Panc1 (cell line): ENCODE measurements around the gene GTPBP4. TPM values are rescaled to one million over a fixed set of nuclear protein-coding genes. Genes with fewer than 3 reads are reported as not detected.

Experiments
- ATAC-seq: fragments of 200-7000 bp; cut with Tn5 transposase; 2 replicates; pipeline ENCODE4 v1.9.1; 2020; ENCODE audit warnings: mild to moderate bottlenecking, moderate library complexity
- BruUV-seq: library from RNA; stranded (reverse); fragments of 400-500 nt; replicated peaks from 2 replicates; lab custom pipeline; 2021; lab: Mats Ljungman, UMichigan
- CTCF ChIA-PET: fragments of 300-600 bp; sonication (Branson Sonifier 250); formaldehyde crosslinking; loops from one replicate; lab custom pipeline; 2022; ENCODE audit warnings: antibody characterized with exemption; lab: Charles Lee
- POLR2A ChIA-PET: fragments of 300-600 bp; sonication (Branson Sonifier 250); formaldehyde crosslinking; loops from one replicate; lab custom pipeline; 2022; ENCODE audit warnings: antibody characterized with exemption; lab: Charles Lee
- DNase-seq: peaks from one replicate; pipeline ENCODE4 v3.0.0-alpha.2; 2010; ENCODE audit warnings: low read depth, low spot score
- H3K27ac ChIP-seq: 2 replicates; pipeline ENCODE4 v1.5.1; 2011; ENCODE audit warnings: mild to moderate bottlenecking, low read length, inconsistent platforms
- H3K27me3 ChIP-seq: fragments of 200-500 bp; sonication (Bioruptor generic); 2 replicates; pipeline ENCODE4 v1.6.0; 2014; ENCODE audit warnings: low read length, inconsistent platforms; ENCODE audit not compliant: control insufficient read depth, insufficient read depth
- H3K36me3 ChIP-seq: fragments of 200-500 bp; sonication (Bioruptor generic); 2 replicates; pipeline ENCODE4 v1.5.1; 2014; ENCODE audit warnings: inconsistent platforms, mild to moderate bottlenecking, low read length, moderate library complexity; ENCODE audit not compliant: control insufficient read depth, insufficient read depth
- H3K4me1 ChIP-seq: 2 replicates; pipeline ENCODE4 v1.5.1; 2011; ENCODE audit warnings: inconsistent platforms, mild to moderate bottlenecking, low read length, moderate library complexity; ENCODE audit not compliant: control insufficient read depth, insufficient read depth
- H3K4me3 ChIP-seq, 2 experiments: 2 replicates each; pipeline ENCODE4 v1.5.1; 2011 to 2012; ENCODE audit warnings: low read depth in 2 of 2, low read length in 2 of 2, mild to moderate bottlenecking in 2 of 2, inconsistent platforms in 1 of 2, moderate library complexity in 1 of 2
- H3K9me3 ChIP-seq: fragments of 200-500 bp; sonication (Bioruptor generic); 2 replicates; pipeline ENCODE4 v1.5.1; 2014; ENCODE audit warnings: low read depth, mild to moderate bottlenecking, inconsistent platforms, low read length, moderate library complexity; ENCODE audit not compliant: control insufficient read depth, insufficient read depth
- CTCF ChIP-seq: fragments of 450-650 bp; IDR thresholded peaks from 2 replicates; pipeline ENCODE4 v1.5.1; 2017; ENCODE audit warnings: mild to moderate bottlenecking
- POLR2AphosphoS5 ChIP-seq: IDR thresholded peaks from 2 replicates; pipeline ENCODE4 v1.6.1; 2012; ENCODE audit warnings: mild to moderate bottlenecking, low read depth, low read length, moderate library complexity
- REST ChIP-seq, 2 experiments: IDR thresholded peaks; 2 replicates each; pipeline ENCODE4 v1.6.1; 2011 to 2012; ENCODE audit warnings: low read depth in 2 of 2, control low read depth in 1 of 2, low read length in 1 of 2, mild to moderate bottlenecking in 1 of 2, moderate library complexity in 1 of 2; ENCODE audit not compliant: insufficient read depth in 1 of 2
- SIN3A ChIP-seq: IDR thresholded peaks from 2 replicates; pipeline ENCODE4 v1.6.1; 2012; ENCODE audit warnings: low read depth, mild to moderate bottlenecking, low read length, moderate library complexity, borderline replicate concordance; ENCODE audit not compliant: insufficient read depth
- TCF7L2 ChIP-seq: IDR thresholded peaks from 2 replicates; pipeline ENCODE4 v1.6.1; 2011; ENCODE audit warnings: mild to moderate bottlenecking, low read depth, low read length, inconsistent platforms
- in situ Hi-C: cut with HindIII; loops from 2 replicates; pipeline ENCODE4 v1.10.0; 2016; ENCODE audit warnings: low sequenced_read_pairs, low pct_unique_long_range_greater_than_20kb
- intact Hi-C: fragments of 100-400 bp; cut with micrococcal nuclease; formaldehyde crosslinking; loops from one replicate; pipeline ENCODE4 v1.10.0; 2022; ENCODE audit not compliant: unreplicated experiment
- total RNA-seq: library from RNA; stranded (reverse); gene quantifications from one replicate; pipeline ENCODE4 v1.2.1, GENCODE V29; 2021; ENCODE audit not compliant: unreplicated experiment

The GTPBP4 gene
- total RNA-seq, 1 experiment from 2014 or later = 79.5 TPM

GRCh38 chr10:947881-948280 lies 40.4 kb upstream of the GTPBP4 start:
- no peak for ATAC-seq
- BruUV-seq = no TSS peak
- ChIA-PET CTCF (no interaction called here), POLR2A (no interaction called here)
- in situ Hi-C loops (no loop called here), intact Hi-C loops (no loop called here)
- H3K36me3 ChIP-seq = no peaks in the 10 kb centered on the region
- H3K27me3 ChIP-seq = no peaks in the 10 kb centered on the region
- TF ChIP-seq CTCF (no peak), POLR2AphosphoS5 (no peak), TCF7L2 (no peak), SIN3A (no peak), REST (IDR thresholded peaks at IDR 0.05; ENCODE audit: insufficient read depth in 1 of 2, low read depth in 2 of 2, low read length in 1 of 2) (no peak)
- no peaks in the 10 kb centered on the region for H3K4me1 ChIP-seq
- no peak for DNase-seq
- H3K27ac ChIP-seq = no peak overlapping the region
- no peaks in the 10 kb centered on the region for H3K9me3 ChIP-seq
- no peak overlapping the region for H3K4me3 ChIP-seq

DNA sequence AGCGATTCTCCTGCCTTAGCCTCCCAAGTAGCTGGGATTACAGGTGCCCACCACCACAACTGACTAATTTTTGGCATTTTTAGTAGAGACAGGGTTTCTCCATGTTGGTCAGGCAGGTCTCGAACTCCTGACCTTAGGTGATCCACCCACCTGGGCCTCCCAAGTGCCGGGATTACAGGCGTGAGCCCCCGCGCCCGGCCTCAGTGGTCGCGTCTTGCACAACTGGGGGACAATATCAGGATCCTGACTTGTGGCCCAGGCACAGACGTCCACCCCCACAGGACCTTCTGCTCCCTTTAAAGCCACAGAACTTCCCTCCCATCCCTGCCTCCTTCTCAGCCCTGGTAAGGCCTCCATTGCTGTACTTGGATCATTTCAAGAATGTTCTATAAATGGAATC lies 39.9 kb upstream of the GTPBP4 start:
- no peak for DNase-seq
- Histone ChIP-seq H3K4me3 (no peak overlapping the region), H3K36me3 (no peaks in the 10 kb centered on the region), H3K27ac (no peak overlapping the region), H3K27me3 (no peaks in the 10 kb centered on the region), H3K9me3 (no peaks in the 10 kb centered on the region), H3K4me1 (no peaks in the 10 kb centered on the region)
- ATAC-seq = no peak
- in situ Hi-C loops = no loop called here
- POLR2A ChIA-PET = no interaction called here
- TF ChIP-seq POLR2AphosphoS5 (no peak), CTCF (no peak), SIN3A (no peak), TCF7L2 (no peak), REST (IDR thresholded peaks at IDR 0.05; ENCODE audit: insufficient read depth in 1 of 2, low read depth in 2 of 2, low read length in 1 of 2) (no peak)
- no TSS peak for BruUV-seq
- intact Hi-C loops = no loop called here
- CTCF ChIA-PET = no interaction called here
